Measurements from ENCODE around the gene SLX9. TPM values are rescaled to one million over a fixed set of nuclear protein-coding genes. Genes with fewer than 3 reads are reported as not detected.
A peak's percentile ranks its signal among the peaks of the same experiment; 100 is the strongest.

Gene SLX9
- total RNA-seq, 1 experiment from 2014 or later = 26.3 TPM

- no peak for DNase-seq (ENCODE audit: low read depth)
These were observed 59.7 kb downstream of the SLX9 start for GRCh38 chr21:44999428-44999971.

GRCh38 chr21:44999972-45000636, 60.3 kb downstream of the SLX9 start:
- DNase-seq (ENCODE audit: low read depth) = no peak

- DNase-seq (ENCODE audit: low read depth) = no peak
These were observed 60.9 kb downstream of the SLX9 start for GRCh38 chr21:45000637-45001133.

- peak; percentile 72 for DNase-seq (ENCODE audit: low read depth)
These were observed 61.6 kb downstream of the SLX9 start for GRCh38 chr21:45001134-45002095.

- DNase-seq (ENCODE audit: low read depth) = no peak
These were observed 62.8 kb downstream of the SLX9 start for GRCh38 chr21:45002381-45003204.

GRCh38 chr21:45003331-45004058, 63.7 kb downstream of the SLX9 start:
- no peak for DNase-seq (ENCODE audit: low read depth)

GRCh38 chr21:45004059-45004422, 64.2 kb downstream of the SLX9 start:
- DNase-seq (ENCODE audit: low read depth) = no peak

- DNase-seq (ENCODE audit: low read depth) = peak; percentile 88
These were observed 64.8 kb downstream of the SLX9 start for GRCh38 chr21:45004481-45005247.

- DNase-seq (ENCODE audit: low read depth) = no peak
These were observed 66.8 kb downstream of the SLX9 start for GRCh38 chr21:45006536-45007095.

GRCh38 chr21:45009616-45010015, 69.8 kb downstream of the SLX9 start:
- no peak for DNase-seq (ENCODE audit: low read depth)

GRCh38 chr21:45010096-45010495, 70.3 kb downstream of the SLX9 start:
- no peak for DNase-seq (ENCODE audit: low read depth)

- DNase-seq (ENCODE audit: low read depth) = no peak
These were observed 71.0 kb downstream of the SLX9 start for GRCh38 chr21:45010860-45011259.

GRCh38 chr21:45011426-45011825, 71.6 kb downstream of the SLX9 start:
- DNase-seq (ENCODE audit: low read depth) = no peak

GRCh38 chr21:45011911-45012661, 72.3 kb downstream of the SLX9 start:
- peak; percentile 98 for DNase-seq (ENCODE audit: low read depth)

GRCh38 chr21:45012662-45013259, 72.9 kb downstream of the SLX9 start:
- no peak for DNase-seq (ENCODE audit: low read depth)

- no peak for DNase-seq (ENCODE audit: low read depth)
These were observed 73.5 kb downstream of the SLX9 start for GRCh38 chr21:45013260-45013841.

GRCh38 chr21:45014747-45015468, 75.1 kb downstream of the SLX9 start:
- DNase-seq (ENCODE audit: low read depth) = no peak

Measured in HT1080 (cell line).